Measurements from ENCODE around the gene COL4A1. TPM values are rescaled to one million over a fixed set of nuclear protein-coding genes. Genes with fewer than 3 reads are reported as not detected.
A peak's percentile ranks its signal among the peaks of the same experiment; 100 is the strongest.

Gene COL4A1
- total and polyA plus RNA-seq, 12 donors: 83.3 to 342 (median 147) TPM

DNA sequence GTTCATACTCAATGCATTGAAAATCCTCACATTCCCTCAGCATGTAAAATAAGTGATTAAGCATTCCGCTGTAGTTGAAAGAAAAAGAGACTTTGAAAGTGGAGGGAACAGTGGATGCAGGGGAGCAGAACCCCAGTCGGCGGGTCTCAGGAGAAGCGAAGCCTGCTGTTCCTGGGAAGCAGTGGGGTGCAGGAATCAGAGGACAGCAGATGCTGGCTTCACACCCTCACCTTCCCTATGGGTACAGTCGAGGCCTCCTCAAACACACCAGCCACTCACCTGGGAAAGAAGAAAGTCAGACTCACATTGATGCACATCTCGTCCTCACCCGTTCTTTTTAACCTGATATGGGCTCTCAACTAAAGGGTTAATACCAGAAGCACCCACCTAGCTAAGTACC lies 38.3 kb upstream of the COL4A1 start:
- DNase-seq (no peak), ATAC-seq (no peak)
- TF ChIP-seq, protein P1, sequence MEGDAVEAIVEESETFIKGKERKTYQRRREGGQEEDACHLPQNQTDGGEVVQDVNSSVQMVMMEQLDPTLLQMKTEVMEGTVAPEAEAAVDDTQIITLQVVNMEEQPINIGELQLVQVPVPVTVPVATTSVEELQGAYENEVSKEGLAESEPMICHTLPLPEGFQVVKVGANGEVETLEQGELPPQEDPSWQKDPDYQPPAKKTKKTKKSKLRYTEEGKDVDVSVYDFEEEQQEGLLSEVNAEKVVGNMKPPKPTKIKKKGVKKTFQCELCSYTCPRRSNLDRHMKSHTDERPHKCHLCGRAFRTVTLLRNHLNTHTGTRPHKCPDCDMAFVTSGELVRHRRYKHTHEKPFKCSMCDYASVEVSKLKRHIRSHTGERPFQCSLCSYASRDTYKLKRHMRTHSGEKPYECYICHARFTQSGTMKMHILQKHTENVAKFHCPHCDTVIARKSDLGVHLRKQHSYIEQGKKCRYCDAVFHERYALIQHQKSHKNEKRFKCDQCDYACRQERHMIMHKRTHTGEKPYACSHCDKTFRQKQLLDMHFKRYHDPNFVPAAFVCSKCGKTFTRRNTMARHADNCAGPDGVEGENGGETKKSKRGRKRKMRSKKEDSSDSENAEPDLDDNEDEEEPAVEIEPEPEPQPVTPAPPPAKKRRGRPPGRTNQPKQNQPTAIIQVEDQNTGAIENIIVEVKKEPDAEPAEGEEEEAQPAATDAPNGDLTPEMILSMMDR (IDR thresholded peaks at IDR 0.05): no peak
- Histone ChIP-seq H3K4me1 (peaks cover 35 to 85% (median 66%) of the 10 kb centered on the region in 9 donors), H3K4me3 (no peak overlapping the region), H3K27ac (peak overlapping the region in 1 of 10 donors; percentile 15), H3K36me3 (peaks cover 0 to 27% (median 0%) of the 10 kb centered on the region in 9 donors), H3K9me3 (no peaks in the 10 kb centered on the region), H3K27me3 (no peaks in the 10 kb centered on the region)
- WGBS, 2 donors: 89 to 91% methylated on average over 7 of the region's 7 CpGs
- intact Hi-C loops (cut with DNase I): loop anchor here in 3 of 10 donors (5.0 to 10.0 kb wide), 3 partner anchors 33 to 70 kb away; no protein-coding TSS in a partner anchor

- 95% methylated on average over 5 of the region's 5 CpGs for WGBS, 2 donors
- Histone ChIP-seq H3K27ac (no peak overlapping the region), H3K27me3 (peaks cover 0 to 7% (median 0%) of the 10 kb centered on the region in 7 donors), H3K4me1 (peaks cover 36 to 85% (median 66%) of the 10 kb centered on the region in 9 donors), H3K9me3 (no peaks in the 10 kb centered on the region), H3K36me3 (peaks cover 0 to 17% (median 0%) of the 10 kb centered on the region in 9 donors), H3K4me3 (no peak overlapping the region)
- intact Hi-C loops (cut with DNase I): loop anchor here in 2 of 10 donors (10.0 kb wide), 2 partner anchors 60 to 70 kb away; no protein-coding TSS in a partner anchor
- ATAC-seq: no peak
- no peak for DNase-seq
- TF ChIP-seq, protein P1 (IDR thresholded peaks at IDR 0.05): no peak
Observed at GRCh38 chr13:110344320-110344719, 37.4 kb upstream of the COL4A1 start.

DNA sequence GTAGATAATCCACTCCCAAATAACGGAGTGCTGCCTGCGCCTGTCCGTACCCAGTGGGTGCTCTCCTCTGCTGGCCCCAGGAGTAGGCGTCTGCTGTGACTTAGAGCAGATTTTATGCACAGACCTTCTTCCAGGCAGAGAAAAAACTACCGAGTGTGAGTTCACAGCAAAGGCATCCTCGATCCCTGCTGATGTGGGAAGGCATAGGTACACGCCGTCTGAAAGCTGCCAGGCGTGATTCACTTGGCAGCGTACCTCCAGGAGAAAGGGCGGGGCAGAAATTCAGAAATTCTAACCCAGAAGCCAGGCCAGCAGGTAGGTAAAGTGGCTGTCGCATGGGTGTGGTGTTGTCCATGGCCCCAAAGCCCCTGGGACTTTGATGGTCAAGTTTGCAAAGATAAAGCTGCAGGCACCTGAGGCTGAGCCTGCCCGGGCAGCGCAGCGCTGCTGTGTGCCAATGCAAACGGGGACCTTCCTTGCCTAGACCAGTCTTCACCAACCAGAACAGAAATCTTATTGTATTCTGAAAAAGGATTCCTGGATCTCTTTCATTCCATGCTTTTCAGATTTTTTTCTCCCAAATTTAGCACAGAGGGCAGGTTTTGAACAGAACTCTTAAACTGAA lies 36.4 kb upstream of the COL4A1 start:
- 84 to 86% methylated on average over 16 of the region's 16 CpGs for WGBS, 2 donors
- ATAC-seq (no peak), DNase-seq (no peak)
- TF ChIP-seq, protein P1 (IDR thresholded peaks at IDR 0.05): no peak
- peaks cover 33 to 85% (median 66%) of the 10 kb centered on the region in 9 donors for H3K4me1 ChIP-seq
- peaks cover 0 to 15% (median 0%) of the 10 kb centered on the region in 9 donors for H3K36me3 ChIP-seq
- intact Hi-C loops (cut with DNase I): loop anchor here in 2 of 10 donors (10.0 kb wide), 2 partner anchors 61 to 71 kb away; no protein-coding TSS in a partner anchor
- peaks cover 0 to 7% (median 0%) of the 10 kb centered on the region in 7 donors for H3K27me3 ChIP-seq
- H3K4me3 ChIP-seq: no peak overlapping the region
- H3K27ac ChIP-seq: peak overlapping the region in 1 of 10 donors; percentile 96
- H3K9me3 ChIP-seq: no peaks in the 10 kb centered on the region

GRCh38 chr13:110342474-110342873 lies 35.5 kb upstream of the COL4A1 start:
- intact Hi-C loops (cut with DNase I): loop anchor here in 2 of 10 donors (10.0 kb wide), 2 partner anchors 62 to 72 kb away; no protein-coding TSS in a partner anchor
- Histone ChIP-seq H3K27me3 (peaks cover 0 to 7% (median 0%) of the 10 kb centered on the region in 7 donors), H3K36me3 (peaks cover 0 to 15% (median 0%) of the 10 kb centered on the region in 9 donors), H3K9me3 (no peaks in the 10 kb centered on the region), H3K4me1 (peaks cover 30 to 85% (median 66%) of the 10 kb centered on the region in 9 donors), H3K4me3 (no peak overlapping the region), H3K27ac (peak overlapping the region in 8 of 10 donors; percentile 78 to 96 (median 90))
- WGBS, 2 donors: 90 to 93% methylated on average over 9 of the region's 9 CpGs
- TF ChIP-seq, protein P1 (IDR thresholded peaks at IDR 0.05): no peak
- no peak for DNase-seq
- ATAC-seq: no peak
